Smooth muscle cell (in vitro differentiated cells): ENCODE data around the gene TNKS2. TPM values are rescaled to one million over a fixed set of nuclear protein-coding genes. Genes with fewer than 3 reads are reported as not detected.

ENCODE experiments used
- DNase-seq: peaks from one replicate; lab custom pipeline; 2025; ENCODE audit not compliant: unreplicated experiment; lab: John Stamatoyannopoulos, UW
- H2AFZ ChIP-seq: fragments of 200-600 bp; sonication (generic); 2 replicates; pipeline ENCODE4 v1.6.0; 2016; ENCODE audit warnings: antibody characterized with exemption, low read depth, mild to moderate bottlenecking
- H3F3A ChIP-seq: fragments of 200-600 bp; sonication (generic); 2 replicates; pipeline ENCODE4 v1.6.0; 2017; ENCODE audit warnings: antibody characterized with exemption, low read depth
- H3K27ac ChIP-seq: fragments of 200-600 bp; sonication (generic); 2 replicates; pipeline ENCODE4 v1.5.1; 2016; ENCODE audit warnings: low read depth, mild to moderate bottlenecking
- H3K27me3 ChIP-seq: fragments of 200-600 bp; sonication (generic); 2 replicates; pipeline ENCODE4 v1.6.1; 2016; ENCODE audit warnings: low read depth, mild to moderate bottlenecking
- H3K36me3 ChIP-seq: fragments of 200-600 bp; sonication (generic); 2 replicates; pipeline ENCODE4 v1.5.1; 2016; ENCODE audit warnings: low read depth
- H3K4me1 ChIP-seq: fragments of 200-600 bp; sonication (generic); 2 replicates; pipeline ENCODE4 v1.5.1; 2016; ENCODE audit warnings: low read depth
- H3K4me2 ChIP-seq: fragments of 200-600 bp; sonication (generic); 2 replicates; pipeline ENCODE4 v1.6.0; 2016; ENCODE audit warnings: mild to moderate bottlenecking
- H3K4me3 ChIP-seq: fragments of 200-600 bp; sonication (generic); 2 replicates; pipeline ENCODE4 v1.5.1; 2016; ENCODE audit warnings: mild to moderate bottlenecking
- H3K79me2 ChIP-seq: fragments of 200-600 bp; sonication (generic); 2 replicates; pipeline ENCODE4 v1.6.0; 2016; ENCODE audit warnings: low read depth, mild to moderate bottlenecking
- H3K9ac ChIP-seq: fragments of 200-600 bp; sonication (generic); 2 replicates; pipeline ENCODE4 v1.6.0; 2016; ENCODE audit warnings: low read depth
- H3K9me3 ChIP-seq: fragments of 200-600 bp; sonication (generic); replicated peaks from 2 replicates; pipeline ENCODE4 v1.5.1; 2016; ENCODE audit warnings: low read depth
- H4K20me1 ChIP-seq: fragments of 200-600 bp; sonication (generic); 2 replicates; pipeline ENCODE4 v1.6.0; 2016; ENCODE audit warnings: low read depth
- CTCF ChIP-seq: fragments of 200-600 bp; sonication (generic); IDR thresholded peaks from 2 replicates; pipeline ENCODE4 v1.5.1; 2017; ENCODE audit warnings: borderline replicate concordance, mild to moderate bottlenecking, antibody characterized with exemption; ENCODE audit not compliant: insufficient read depth, poor library complexity, severe bottlenecking
- WGBS: methylation state at CpG from one replicate; pipeline ENCODE4 v1.1.7; 2016; ENCODE audit warnings: low lambda C conversion rate; 5-methylcytosine and 5-hydroxymethylcytosine counted together
- polyA plus RNA-seq: library from polyadenylated mRNA; unstranded; fragments of >200 nt; fragmentation: Nextera tagmentation; extraction: Ambion mirVana; gene quantifications from 2 replicates; pipeline ENCODE4 v1.2.1, GENCODE V29; 2016
- total RNA-seq: library from RNA; depleted of rRNA; stranded (reverse); fragments of >200 nt; gene quantifications from 2 replicates; pipeline ENCODE4 v1.2.3, GENCODE V29; 2014

The TNKS2 gene
- total and polyA plus RNA-seq, 2 experiments from 2014 or later: 12.1 to 45.6 TPM

DNA sequence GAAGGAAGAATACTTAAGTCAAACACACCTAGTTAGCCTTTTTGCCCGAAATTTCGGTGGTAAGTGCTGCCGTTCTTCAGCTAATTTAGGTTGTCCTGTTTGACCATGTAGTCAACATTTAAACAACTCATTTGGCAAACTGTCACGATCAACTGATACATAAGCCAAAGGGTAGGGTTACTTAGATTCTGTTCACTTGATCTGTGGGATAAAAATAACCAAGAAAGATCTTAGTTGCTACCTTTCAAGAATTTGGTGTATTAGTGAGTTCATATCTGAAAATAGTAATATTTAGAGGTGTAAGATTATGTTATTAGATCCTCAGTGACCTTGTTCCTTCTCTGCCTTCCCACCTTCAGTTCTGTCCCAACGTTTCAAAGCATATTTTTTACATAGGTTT, 2.0 kb downstream of the TNKS2 start:
- Histone ChIP-seq H3K27ac (peak overlapping the region; percentile 84), H3K27me3 (no peaks in the 10 kb centered on the region), H3K36me3 (no peaks in the 10 kb centered on the region), H2AFZ (no peak overlapping the region), H3K9ac (peak overlapping the region; percentile 91), H3F3A (no peaks in the 10 kb centered on the region), H3K79me2 (peaks cover 69% of the 10 kb centered on the region), H3K9me3 (no peaks in the 10 kb centered on the region), H3K4me3 (peak overlapping the region; percentile 87), H4K20me1 (peaks cover 64% of the 10 kb centered on the region), H3K4me1 (peaks cover 38% of the 10 kb centered on the region), H3K4me2 (peak overlapping the region; percentile 100)
- 67% methylated on average over 5 of the region's 5 CpGs for WGBS
- TF ChIP-seq CTCF: no peak
- no peak for DNase-seq

DNA sequence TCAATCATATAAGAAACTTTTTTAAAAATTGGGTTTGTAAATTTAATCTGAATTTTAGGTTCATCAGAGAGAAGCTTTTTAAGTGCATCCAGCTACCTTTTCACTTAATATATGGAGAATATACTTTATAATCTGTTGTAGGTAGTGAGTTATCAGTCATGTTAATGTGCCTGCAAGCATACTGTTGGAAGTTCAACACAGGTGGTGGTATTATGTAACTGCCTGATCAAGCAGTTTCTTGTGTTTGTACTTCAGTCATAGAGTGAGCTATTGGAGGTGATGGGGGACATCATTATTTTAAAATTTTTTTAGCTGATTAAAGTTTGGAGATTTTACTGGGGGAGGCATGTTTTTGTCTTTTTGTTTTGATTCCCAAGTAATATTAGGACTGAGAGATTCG, 2.5 kb downstream of the TNKS2 start:
- H3K79me2 ChIP-seq: peaks cover 75% of the 10 kb centered on the region
- H3K9me3 ChIP-seq: no peaks in the 10 kb centered on the region
- DNase-seq: no peak
- WGBS: 89% methylated on average over 1 of the region's 1 CpG
- TF ChIP-seq CTCF: no peak
- no peaks in the 10 kb centered on the region for H3F3A ChIP-seq
- no peak overlapping the region for H2AFZ ChIP-seq
- no peaks in the 10 kb centered on the region for H3K27me3 ChIP-seq
- H4K20me1 ChIP-seq: peaks cover 70% of the 10 kb centered on the region
- no peak overlapping the region for H3K27ac ChIP-seq
- H3K4me3 ChIP-seq: peak overlapping the region; percentile 87
- H3K9ac ChIP-seq: no peak overlapping the region
- no peaks in the 10 kb centered on the region for H3K36me3 ChIP-seq
- peak overlapping the region; percentile 100 for H3K4me2 ChIP-seq
- peaks cover 38% of the 10 kb centered on the region for H3K4me1 ChIP-seq

DNA sequence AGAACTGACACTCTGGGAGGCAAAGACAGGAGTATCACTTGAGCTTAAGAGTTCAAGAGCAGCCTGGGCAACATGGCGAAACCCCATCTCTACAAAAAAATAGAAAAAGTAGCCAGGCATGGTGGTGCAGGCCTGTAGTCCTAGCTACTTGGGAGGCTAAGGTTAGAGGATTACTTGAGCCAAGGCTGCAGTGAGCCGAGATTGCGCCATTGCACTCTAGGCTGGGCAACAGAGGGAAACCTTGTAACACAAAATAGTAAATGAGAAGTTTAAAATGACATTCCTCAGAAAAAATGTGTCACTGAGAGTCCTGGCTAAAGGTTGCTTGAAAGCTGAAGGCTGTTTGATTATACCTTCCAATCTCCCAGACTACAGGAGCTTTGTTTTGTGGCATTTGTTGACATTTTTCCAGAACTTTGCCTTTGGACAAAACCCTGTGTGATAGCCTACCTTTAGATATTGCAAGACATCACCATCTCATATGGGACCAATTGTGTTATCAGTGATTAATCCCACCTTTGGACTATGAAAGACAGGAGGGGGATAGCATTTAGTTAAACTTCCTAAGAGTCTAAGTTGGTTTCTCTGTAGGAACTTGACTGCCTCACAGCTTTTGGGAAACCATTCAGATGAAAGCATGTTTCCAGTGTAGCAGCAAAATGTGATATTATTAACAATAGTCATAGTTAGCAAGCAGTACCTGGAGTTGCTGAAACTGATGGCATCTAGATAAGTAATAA, 5.3 kb downstream of the TNKS2 start:
- no peak for DNase-seq
- Histone ChIP-seq H3K27me3 (no peaks in the 10 kb centered on the region), H3K79me2 (peaks cover 98% of the 10 kb centered on the region), H3K27ac (no peak overlapping the region), H4K20me1 (peaks cover 91% of the 10 kb centered on the region), H3K4me3 (no peak overlapping the region), H3K9me3 (no peaks in the 10 kb centered on the region), H3K36me3 (no peaks in the 10 kb centered on the region), H2AFZ (no peak overlapping the region), H3K9ac (no peak overlapping the region), H3K4me2 (no peak overlapping the region), H3K4me1 (peaks cover 21% of the 10 kb centered on the region), H3F3A (no peaks in the 10 kb centered on the region)
- 98% methylated on average over 3 of the region's 3 CpGs for WGBS
- no peak for TF ChIP-seq CTCF

GRCh38 chr10:91804126-91804510, 5.9 kb downstream of the TNKS2 start:
- H3K4me3 ChIP-seq: no peak overlapping the region
- peaks cover 93% of the 10 kb centered on the region for H4K20me1 ChIP-seq
- H2AFZ ChIP-seq: no peak overlapping the region
- no peaks in the 10 kb centered on the region for H3K27me3 ChIP-seq
- H3K36me3 ChIP-seq: no peaks in the 10 kb centered on the region
- no peaks in the 10 kb centered on the region for H3F3A ChIP-seq
- H3K4me2 ChIP-seq: no peak overlapping the region
- H3K27ac ChIP-seq: no peak overlapping the region
- H3K9ac ChIP-seq: no peak overlapping the region
- TF ChIP-seq CTCF: no peak
- no peaks in the 10 kb centered on the region for H3K9me3 ChIP-seq
- H3K79me2 ChIP-seq: peaks cover 98% of the 10 kb centered on the region
- H3K4me1 ChIP-seq: peaks cover 21% of the 10 kb centered on the region
- no peak for DNase-seq
